Stimulated activated CD8-positive, alpha-beta memory T cell treated with anti-CD3 and anti-CD28 coated beads, Interleukin-4, amount 100 ng/mL, for 48 hours (primary cell): ENCODE results near the gene FKBP1A.

Experiments used
- DNase-seq: peaks from one replicate; pipeline ENCODE4 v3.0.0-alpha.2; 2020

FKBP1A gene

GRCh38 chr20:1331101-1331500, 61.8 kb downstream of the FKBP1A start:
- DNase-seq: no peak

DNA sequence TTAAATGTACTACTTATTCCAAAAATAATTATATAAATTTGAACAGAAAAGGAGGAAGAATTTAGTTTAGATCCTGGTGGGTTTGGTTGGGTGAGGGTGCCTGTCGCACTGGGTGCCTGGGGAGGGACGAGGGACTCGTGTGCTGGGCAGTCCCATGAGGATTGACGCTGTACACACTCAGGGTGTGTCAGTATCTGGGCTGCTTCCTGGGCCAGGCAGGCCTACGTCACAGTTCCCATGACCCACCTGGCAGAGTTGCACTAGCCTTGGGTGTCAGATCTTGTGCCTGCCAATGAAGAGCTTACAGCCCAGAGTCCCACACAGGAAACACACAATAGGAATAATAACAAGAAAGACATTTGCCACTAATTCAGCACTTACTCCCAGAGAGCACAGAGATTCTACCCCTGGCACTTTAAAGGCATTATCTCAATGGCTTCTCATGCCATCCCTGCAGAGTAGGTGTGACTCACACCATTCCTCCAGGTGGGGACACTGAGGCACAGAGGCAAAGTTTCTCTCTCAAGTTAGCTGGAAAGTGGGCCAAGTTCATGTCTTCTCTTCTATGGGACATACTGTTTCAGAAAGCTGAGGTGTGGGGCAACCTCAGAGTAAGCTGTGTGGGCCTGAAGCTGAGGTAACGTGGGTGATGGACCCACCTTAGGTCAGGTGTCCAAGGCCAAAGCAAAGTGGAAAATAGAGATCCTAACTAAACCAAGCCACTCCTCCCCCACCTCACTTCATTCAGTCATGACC, 62.6 kb downstream of the FKBP1A start:
- DNase-seq: peak; percentile 34

- peak; percentile 22 for DNase-seq
Observed at GRCh38 chr20:1328680-1329330, 64.0 kb downstream of the FKBP1A start, which contains the start of gene SDCBP2. Gene SDCBP2 (minus strand): TSS chr20:1329139. CDS start chr20:1320416, 8,723 bp downstream.

- DNase-seq: peak; percentile 22
Observed at GRCh38 chr20:1327827-1328679, 64.8 kb downstream of the FKBP1A start.

DNA sequence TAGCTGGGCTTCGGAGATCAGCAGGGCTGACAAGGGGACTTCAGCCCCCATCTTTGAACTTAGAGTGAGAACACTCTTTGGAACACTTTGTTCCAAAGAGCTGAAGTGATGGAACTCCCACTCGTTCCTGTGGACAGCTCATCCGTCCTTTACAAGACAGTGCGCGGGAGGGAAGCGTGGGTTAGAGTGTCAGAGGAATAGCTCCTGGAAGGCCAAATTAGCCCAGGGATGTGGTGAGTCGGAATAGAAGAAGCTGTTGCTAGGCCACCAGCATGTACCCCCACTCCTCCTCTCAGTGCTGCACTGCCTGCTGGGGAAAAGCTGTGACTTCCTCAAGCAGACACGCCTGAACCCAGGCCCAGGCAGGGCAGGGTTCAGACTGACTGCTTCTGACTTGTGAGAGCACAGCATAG, 65.6 kb downstream of the FKBP1A start:
- DNase-seq: peak; percentile 32

DNA sequence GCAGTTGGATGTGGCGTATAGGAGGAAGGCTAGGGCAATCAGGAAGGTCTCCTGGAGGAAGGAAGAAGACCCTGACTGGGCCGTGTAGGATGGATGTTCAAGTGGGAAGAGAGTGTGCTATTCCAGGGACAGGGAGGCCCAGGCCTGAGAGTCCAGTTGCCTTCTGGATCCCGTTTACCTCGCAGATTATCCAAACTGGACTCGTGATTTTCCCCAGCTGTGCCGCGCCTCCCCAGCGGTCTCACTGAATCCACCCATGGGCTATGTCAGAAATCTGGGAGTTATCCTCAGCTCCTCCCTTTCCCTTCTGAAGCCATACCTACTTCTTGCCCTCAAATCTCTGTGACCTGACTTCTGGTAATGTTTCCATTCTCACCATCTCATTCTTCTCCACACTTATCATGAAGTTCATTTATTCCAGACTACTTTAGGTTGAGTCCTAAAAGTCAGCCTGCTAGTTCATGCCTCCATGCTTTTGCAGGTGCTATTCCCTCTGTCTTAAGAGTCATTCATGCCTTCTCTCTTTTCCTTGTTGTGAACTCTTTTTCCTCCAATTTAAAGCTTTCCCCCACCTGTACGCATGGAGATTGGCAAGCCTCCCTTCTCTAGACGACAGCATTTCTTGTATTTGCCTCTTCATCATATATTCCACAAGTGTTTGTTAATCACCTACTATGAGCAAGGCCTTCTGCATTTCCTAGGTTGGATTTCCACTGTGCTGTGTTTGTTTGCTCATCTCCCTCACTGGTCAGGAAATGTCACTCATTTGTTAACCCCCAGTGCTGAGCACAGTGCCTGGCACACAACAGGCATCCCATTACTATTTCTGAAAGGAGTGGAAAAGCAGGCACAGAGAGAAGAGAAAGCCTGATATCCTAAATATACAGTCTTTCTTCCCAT, 66.6 kb downstream of the FKBP1A start:
- peak; percentile 28 for DNase-seq

GRCh38 chr20:1325173-1326030, 67.5 kb downstream of the FKBP1A start:
- DNase-seq: peak; percentile 99

- peak; percentile 53 for DNase-seq
Observed at GRCh38 chr20:1324598-1325172, 68.2 kb downstream of the FKBP1A start.

DNA sequence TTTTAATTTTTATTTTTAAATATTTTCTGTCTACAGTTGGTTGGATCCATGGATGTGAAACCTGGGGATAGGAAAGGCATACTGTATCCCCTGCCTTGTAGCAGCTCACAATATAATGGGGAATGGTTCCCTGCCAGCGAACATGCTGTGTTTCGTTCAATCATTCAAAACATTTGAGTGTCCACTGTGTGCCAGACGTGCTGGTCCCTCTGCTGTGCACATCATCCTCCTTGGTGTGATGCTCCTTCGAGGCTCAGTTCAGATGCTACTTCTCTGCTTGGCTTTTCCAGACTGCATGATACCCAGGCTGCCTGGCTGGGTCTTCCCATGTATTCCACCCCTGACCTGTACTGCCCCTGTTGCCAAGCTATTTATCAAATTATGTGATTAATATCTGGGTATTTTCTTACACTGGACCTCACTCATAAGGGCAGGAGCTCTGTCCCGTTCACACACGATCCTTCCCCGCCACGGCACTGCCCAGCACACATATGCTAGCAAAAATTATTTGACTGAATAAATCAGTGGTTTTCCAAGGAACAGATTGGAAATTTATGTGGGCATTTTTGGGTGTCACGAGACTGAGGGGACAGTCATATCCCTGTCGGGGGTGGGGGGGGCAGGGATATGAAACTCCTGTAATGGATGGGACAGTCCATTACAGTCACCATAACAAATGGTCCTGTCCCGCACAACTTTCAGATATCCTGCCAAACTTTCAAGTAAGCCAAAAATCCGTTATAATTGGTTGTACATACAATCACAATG, 68.8 kb downstream of the FKBP1A start:
- no peak for DNase-seq

DNA sequence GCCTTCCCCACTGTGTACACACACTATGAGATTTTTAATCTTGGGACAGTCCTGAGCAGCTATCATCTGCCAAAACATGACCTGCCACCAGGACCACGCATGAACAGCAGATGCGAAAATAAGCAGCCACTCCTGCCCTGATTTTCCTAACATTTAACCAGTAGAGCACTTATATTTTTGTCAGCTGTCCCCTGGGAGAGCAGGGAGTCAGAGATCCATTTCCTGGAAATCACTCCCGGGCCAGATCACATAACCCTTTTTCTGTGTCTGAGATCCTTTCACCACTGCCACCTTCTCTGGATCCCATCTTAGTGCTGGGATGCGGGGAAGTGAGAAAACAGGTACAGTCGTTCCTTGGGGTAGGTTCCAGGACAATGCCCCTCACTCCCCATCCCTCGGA, 69.6 kb downstream of the FKBP1A start:
- no peak for DNase-seq

GRCh38 chr20:1322511-1323245, 70.2 kb downstream of the FKBP1A start:
- DNase-seq: no peak

DNA sequence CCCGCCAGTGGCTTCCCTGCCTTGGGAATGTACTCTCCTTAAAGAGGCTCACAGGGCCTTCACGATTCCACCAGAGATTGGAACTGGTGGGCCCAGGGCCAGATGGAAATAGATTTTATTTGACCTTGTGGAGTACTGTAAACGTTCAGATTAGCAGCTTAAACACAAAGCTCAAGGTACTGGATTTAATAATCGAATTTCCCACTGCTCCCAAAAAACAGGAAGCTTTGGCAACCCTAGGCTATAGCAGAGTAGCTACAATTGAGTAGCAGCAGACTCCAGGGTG, 71.3 kb downstream of the FKBP1A start:
- no peak for DNase-seq

DNA sequence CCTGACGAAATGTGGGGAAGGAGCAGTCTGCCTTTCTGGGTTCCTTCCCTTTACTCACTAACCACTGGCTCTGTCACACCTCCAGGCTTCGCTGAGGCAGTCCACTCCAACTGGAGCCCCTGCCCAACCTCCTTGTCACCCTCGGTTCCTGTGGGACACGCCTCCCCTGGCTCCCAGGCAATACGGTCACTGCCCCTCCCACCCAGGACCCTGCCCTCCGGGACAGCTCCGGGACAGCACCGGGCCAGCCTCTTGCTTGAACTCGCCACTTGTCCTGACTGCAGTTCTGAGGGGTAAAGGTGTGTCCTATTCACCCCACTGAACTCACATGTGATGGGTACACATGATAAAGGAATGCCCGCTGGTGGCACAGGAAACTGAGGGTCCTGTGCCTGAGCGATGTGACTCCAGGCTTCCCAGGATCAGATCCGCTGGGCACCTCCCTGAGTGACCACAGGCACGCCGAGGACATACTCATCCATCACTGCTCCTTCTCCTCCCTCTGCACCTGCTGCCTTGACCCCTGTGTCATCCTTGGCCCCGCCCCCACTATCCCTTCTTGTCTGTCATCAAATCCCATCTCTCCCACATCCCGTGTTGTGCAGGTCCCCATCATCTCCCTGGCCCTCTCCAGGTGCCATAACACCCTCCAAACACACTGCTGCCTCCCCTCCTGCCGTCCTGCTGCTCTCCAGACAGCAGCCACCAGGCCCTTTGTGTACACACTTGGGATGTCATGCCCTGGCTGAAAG, 71.8 kb downstream of the FKBP1A start:
- no peak for DNase-seq

DNA sequence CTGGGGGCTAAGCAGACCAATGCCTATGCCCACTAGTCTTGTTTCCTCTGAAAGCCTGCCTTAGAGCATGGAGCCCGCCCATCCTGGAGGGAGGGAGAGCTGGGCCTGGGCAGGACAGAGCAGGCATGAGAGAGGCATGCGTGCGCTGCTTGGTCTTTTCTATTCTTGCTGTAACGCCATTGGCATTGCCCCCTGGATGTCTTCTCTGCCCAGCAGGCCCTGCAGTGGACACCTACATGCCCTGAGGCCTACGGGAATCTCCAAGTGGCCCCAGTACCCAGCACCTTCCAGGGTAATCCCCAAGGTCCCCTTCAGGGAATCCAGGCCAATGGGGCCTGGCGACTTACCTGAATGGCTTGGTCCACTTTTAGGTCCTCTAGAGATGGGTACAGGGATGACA, 72.8 kb downstream of the FKBP1A start:
- no peak for DNase-seq

DNA sequence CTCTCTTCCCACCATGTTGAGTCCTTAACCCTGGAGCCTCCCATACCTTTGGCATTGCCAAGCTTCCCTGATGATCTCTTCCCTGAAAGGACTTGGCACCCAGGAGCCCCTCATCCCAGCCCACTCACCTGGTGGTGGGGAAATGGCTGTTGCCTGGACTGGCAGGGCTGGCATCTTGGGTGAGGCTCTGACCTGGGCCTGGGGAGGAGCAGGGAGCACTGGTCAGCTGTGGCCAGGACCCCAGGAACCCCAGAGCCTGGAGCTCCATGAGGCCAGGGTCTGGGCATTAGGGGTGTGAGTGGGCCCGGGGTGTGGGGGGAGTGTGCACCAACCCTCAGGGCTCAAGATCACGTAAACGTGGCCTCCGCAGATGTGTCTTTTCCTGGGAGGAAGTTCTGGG, 73.4 kb downstream of the FKBP1A start:
- DNase-seq: no peak

GRCh38 chr20:1319051-1319450, 73.8 kb downstream of the FKBP1A start:
- DNase-seq: no peak
